Small intestine (tissue), 7 donors: Measurements from ENCODE around the gene MAP3K6. TPM values are rescaled to one million over a fixed set of nuclear protein-coding genes. Genes with fewer than 3 reads are reported as not detected.

ENCODE experiments used
- DNase-seq, 2 donors: peaks; one replicate each; pipeline versions ENCODE4 v3.0.0 to v3.0.0-alpha.2; 2013
- FAIRE-seq: peaks from 2 replicates; lab custom pipeline; 2012; peaks lifted over from hg19 to GRCh38; lab: Jason Lieb, UNC
- H3K27ac ChIP-seq, 3 donors: one replicate each; pipeline ENCODE4 v1.5.1; 2013; ENCODE audit warnings: low read length in 2 of 3, mild to moderate bottlenecking in 2 of 3, control low read depth in 1 of 3, inconsistent platforms in 1 of 3, low read depth in 1 of 3, moderate library complexity in 1 of 3
- H3K27me3 ChIP-seq, 3 donors: one replicate each; pipeline ENCODE4 v1.6.1; 2013; ENCODE audit warnings: low read length in 3 of 3, inconsistent platforms in 1 of 3; ENCODE audit not compliant: control insufficient read depth in 3 of 3, insufficient read depth in 3 of 3
- H3K36me3 ChIP-seq, 3 donors: one replicate each; pipeline ENCODE4 v1.6.1; 2013; ENCODE audit warnings: low read length in 3 of 3, inconsistent platforms in 1 of 3, low read depth in 1 of 3, mild to moderate bottlenecking in 1 of 3, moderate library complexity in 1 of 3; ENCODE audit not compliant: control insufficient read depth in 3 of 3, insufficient read depth in 2 of 3
- H3K4me1 ChIP-seq, 3 donors: one replicate each; pipeline ENCODE4 v1.6.1; 2013; ENCODE audit warnings: low read length in 2 of 3, inconsistent platforms in 1 of 3, low read depth in 1 of 3, mild to moderate bottlenecking in 1 of 3, moderate library complexity in 1 of 3; ENCODE audit not compliant: control insufficient read depth in 3 of 3, insufficient read depth in 2 of 3
- H3K4me3 ChIP-seq, 3 donors: one replicate each; pipeline ENCODE4 v1.5.1; 2013; ENCODE audit warnings: low read length in 3 of 3, control low read depth in 1 of 3, inconsistent platforms in 1 of 3, low read depth in 1 of 3, mild to moderate bottlenecking in 1 of 3, moderate library complexity in 1 of 3
- H3K9me3 ChIP-seq, 2 donors: one replicate each; pipeline ENCODE4 v1.6.1; 2013; ENCODE audit warnings: low read depth in 1 of 2, low read length in 1 of 2; ENCODE audit not compliant: control insufficient read depth in 2 of 2, insufficient read depth in 1 of 2
- WGBS, 3 donors: extraction: QIAGEN DNeasy Blood & Tissue Kit; methylation state at CpG; one replicate each; pipeline ENCODE4 v1.1.7; 2013; 5-methylcytosine and 5-hydroxymethylcytosine counted together
- polyA plus RNA-seq, 4 donors: library from polyadenylated mRNA; stranded (reverse) in 3 of 4; unstranded in 1 of 4; fragments of 200-250 nt in 3 of 4; fragments of 120-200 nt in 1 of 4; gene quantifications; one replicate each; pipeline versions ENCODE4 v1.2.1 to v1.2.3, GENCODE V29; 2013
- donor health status: healthy with polysubstance abuse.
- donor health status: control.
- donor health status: control.
- donor health status: Bipolar disorder and iron deficiency.
- donor health status: healthy.

The MAP3K6 gene
- polyA plus RNA-seq, 4 donors = 1.6 to 19.4 (median 5.2) TPM

DNA sequence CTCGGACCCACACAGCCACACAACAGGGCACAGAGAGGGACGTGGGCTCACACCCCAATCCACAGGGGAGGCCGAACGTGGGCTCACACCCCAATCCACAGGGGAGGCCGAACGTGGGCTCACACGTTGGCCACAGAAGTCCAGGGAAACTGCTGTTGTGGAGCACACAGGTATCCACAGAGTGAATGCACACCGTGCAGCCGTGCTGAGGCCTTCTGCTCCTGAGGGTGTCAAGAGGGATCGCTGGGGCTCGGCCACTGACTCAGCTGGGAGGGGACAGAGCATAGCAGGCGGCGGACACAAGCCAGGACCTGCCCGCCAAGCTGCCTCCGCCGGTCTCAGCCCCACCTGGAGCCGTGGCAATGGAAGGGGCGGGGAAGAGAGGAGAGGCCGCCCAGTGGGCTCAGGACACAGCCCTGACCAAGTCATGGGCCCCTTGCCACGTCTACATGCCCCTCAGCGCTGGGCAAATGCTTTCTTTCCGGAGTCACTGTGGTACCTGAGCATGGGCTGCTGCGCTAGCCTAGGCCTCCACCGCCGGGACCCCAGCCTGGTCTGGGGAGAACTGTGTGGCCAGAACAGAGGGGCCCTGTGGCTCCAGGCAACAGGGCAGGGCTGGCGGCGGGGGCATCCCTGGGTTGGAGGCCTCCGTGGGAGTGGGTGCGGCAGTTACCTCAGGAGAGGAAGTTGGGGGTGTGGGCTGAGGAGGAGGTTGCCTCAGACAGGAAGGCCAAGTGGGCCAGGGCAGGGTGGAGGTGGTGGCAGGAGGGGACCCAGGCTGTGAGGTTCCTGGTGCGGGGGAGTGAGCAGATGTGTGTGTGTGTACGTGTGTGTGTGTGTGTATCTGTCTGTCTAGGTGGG lies 23.8 kb downstream of the MAP3K6 start:
- H3K4me3 ChIP-seq = peak overlapping the region in 2 of 3 donors; percentile 36 to 44
- DNase-seq (peak; percentile 47 to 55), FAIRE-seq (no peak)
- H3K4me1 ChIP-seq = peaks cover 0 to 17% (median 0%) of the 10 kb centered on the region in 3 donors
- no peaks in the 10 kb centered on the region for H3K27me3 ChIP-seq
- H3K36me3 ChIP-seq = peaks cover 0 to 20% (median 0%) of the 10 kb centered on the region in 3 donors
- H3K9me3 ChIP-seq = no peaks in the 10 kb centered on the region
- H3K27ac ChIP-seq = peak overlapping the region; percentile 37 to 64 (median 44)
- WGBS, 3 donors = 46 to 64% (median 49%) methylated on average over 28 to 31 of the region's 31 CpGs

DNA sequence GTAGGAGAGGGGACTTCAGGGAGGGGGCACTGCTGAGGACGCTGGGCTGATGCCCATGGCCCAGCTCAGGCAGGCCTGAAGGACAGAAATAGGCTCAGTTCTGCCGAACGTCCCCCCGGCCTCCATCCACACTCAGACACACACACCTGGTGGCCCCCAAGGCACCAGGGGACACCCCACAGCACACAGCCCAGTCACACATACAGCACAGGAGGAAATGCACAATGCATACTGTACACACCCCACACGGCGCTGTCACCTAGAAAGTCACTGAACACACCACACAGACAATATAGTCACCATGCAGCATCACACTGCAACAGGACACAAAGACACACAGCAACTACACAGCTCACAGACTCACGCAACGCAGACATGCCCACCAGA lies 24.4 kb downstream of the MAP3K6 start:
- peaks cover 0 to 17% (median 0%) of the 10 kb centered on the region in 3 donors for H3K4me1 ChIP-seq
- no peak for FAIRE-seq
- WGBS, 3 donors = 40 to 53% (median 51%) methylated on average over 8 of the region's 8 CpGs
- H3K9me3 ChIP-seq = no peaks in the 10 kb centered on the region
- peak overlapping the region in 2 of 3 donors; percentile 9 to 79 for H3K27ac ChIP-seq
- no peaks in the 10 kb centered on the region for H3K27me3 ChIP-seq
- H3K4me3 ChIP-seq = peak overlapping the region; percentile 36 to 64 (median 44)
- peak in 1 of 2 donors; percentile 14 for DNase-seq
- peaks cover 0 to 20% (median 0%) of the 10 kb centered on the region in 3 donors for H3K36me3 ChIP-seq

DNA sequence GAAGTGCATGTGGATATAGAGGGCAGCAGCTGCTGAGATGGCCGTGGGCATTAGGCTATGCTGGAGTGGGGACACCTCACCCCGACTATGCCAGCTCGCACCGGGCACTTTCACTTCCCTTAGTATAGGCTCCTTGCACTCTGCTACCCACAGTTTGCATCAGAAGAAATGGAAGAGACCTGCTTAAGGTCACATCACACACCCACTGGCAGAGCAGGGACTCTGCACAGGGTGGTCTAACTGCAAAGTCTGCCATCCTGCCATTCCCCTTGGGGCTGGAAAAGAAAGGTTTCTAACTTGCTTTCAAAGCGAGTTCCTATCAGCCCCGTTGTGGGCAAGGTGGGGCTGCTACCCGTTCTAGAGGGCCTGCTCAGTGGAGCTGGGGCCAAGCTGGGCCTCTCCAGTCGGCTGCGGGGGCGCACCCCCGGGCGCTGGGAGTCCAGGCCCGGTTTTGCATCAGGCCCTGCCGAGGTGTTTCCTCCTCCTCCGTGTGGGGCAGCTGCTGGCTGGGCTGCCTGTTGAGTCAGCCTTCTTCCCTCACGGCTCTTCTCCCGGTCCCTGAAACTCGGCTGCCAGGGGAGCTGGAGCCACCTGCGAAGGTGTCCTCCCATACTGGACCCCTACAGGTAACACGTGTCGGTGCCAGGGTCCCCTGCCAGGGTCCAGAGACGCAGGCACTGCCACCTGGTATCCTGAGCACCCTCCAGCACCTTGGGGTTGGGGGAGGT lies 25.1 kb downstream of the MAP3K6 start, which contains the start of gene SYTL1:
Gene SYTL1 (plus strand): TSS at position 498 of the 728 bp plus-strand sequence. CDS start 3,313 bp downstream, outside the sequence.
- H3K27ac ChIP-seq = peak within 1 kb of the TSS; percentile 37 to 79 (median 44)
- no peaks in the 10 kb centered on the region for H3K27me3 ChIP-seq
- peaks cover 0 to 26% (median under 1%) of the 10 kb centered on the region in 3 donors for H3K36me3 ChIP-seq
- WGBS, 3 donors = 15 to 21% (median 17%) methylated on average over 22 of the region's 22 CpGs
- H3K4me3 ChIP-seq = peak within 1 kb of the TSS; percentile 36 to 64 (median 44)
- peaks cover 0 to 17% (median 0%) of the 10 kb centered on the region in 3 donors for H3K4me1 ChIP-seq
- no peaks in the 10 kb centered on the region for H3K9me3 ChIP-seq
- FAIRE-seq (no peak), DNase-seq (peak; percentile 63 to 77)

DNA sequence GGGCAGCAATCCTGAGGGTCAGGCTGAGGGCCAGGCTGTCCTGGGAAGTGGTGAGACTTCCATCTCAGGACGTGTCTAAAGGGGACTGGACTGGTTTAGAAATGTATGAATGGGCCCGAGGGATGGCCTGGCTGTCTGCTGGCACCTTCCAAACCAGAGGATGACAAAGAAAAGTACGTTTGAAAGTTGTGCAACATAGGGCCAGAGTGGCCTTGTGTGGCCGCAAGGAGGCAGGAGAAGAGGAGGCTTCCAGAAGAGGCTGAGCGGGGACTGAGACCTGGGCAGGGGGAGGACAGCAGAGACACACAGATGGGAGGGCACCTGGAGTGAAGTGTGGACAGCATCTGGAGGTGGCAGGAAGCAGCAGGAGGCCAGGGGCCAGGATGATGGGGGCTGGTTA lies 27.5 kb downstream of the MAP3K6 start:
- H3K27ac ChIP-seq = no peak overlapping the region
- H3K4me3 ChIP-seq = no peak overlapping the region
- FAIRE-seq = no peak
- no peaks in the 10 kb centered on the region for H3K9me3 ChIP-seq
- no peak for DNase-seq
- WGBS, 3 donors = 69 to 73% (median 70%) methylated on average over 5 of the region's 5 CpGs
- H3K36me3 ChIP-seq = peaks cover 3 to 45% (median 5%) of the 10 kb centered on the region in 3 donors
- H3K4me1 ChIP-seq = peaks cover 0 to 17% (median 0%) of the 10 kb centered on the region in 3 donors
- H3K27me3 ChIP-seq = no peaks in the 10 kb centered on the region

DNA sequence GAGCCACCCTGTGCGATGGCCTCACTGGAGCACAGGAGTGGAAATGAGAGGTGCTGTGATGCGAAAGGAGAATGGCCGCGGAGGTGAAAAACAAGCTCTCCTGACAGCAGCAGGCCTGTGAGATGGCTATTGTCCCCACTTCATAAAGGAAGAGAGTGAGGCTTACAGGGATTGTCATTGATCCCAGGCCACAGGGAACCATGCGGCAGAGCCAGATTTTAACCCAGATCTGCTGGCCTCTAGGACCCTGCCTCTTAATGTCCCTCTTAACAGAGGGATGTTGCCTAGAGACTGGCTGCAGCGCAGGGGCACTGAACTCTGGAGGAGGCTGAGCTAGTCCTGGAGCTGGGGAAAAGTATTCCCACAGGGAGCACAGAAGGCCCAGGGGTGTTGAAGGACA lies 28.0 kb downstream of the MAP3K6 start:
- no peak for FAIRE-seq
- H3K27ac ChIP-seq = no peak overlapping the region

DNA sequence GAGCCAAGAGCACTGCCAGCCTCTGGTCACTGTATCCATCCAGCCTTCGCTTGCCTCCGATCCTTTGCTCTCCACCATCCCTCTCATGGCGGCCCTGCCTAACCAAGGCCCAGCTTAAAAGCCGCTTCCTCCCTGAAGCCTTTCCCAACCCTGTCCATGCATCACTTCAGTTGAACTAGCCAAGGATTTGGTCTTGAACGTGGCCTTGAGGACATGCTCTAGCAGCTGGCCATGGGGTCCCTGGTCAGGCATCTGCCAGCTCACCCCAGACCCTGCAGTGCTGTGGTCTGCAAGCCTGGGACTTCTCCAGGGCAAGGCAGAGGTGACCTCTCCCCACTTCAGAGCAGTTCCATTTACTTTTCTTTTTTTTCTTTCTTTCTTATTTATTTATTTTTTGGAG lies 30.0 kb downstream of the MAP3K6 start:
- DNase-seq = no peak
- Histone ChIP-seq H3K9me3 (no peaks in the 10 kb centered on the region), H3K27me3 (no peaks in the 10 kb centered on the region), H3K27ac (no peak overlapping the region), H3K4me1 (peaks cover 0 to 4% (median 0%) of the 10 kb centered on the region in 3 donors), H3K36me3 (peaks cover 3 to 67% (median 8%) of the 10 kb centered on the region in 3 donors), H3K4me3 (no peak overlapping the region)
- WGBS, 3 donors = 93 to 99% (median 96%) methylated on average over 5 of the region's 5 CpGs
- no peak for FAIRE-seq

More for the DNA sequence above, 28.0 kb downstream of the MAP3K6 start:
- Histone ChIP-seq H3K4me1 (peaks cover 0 to 17% (median 0%) of the 10 kb centered on the region in 3 donors), H3K9me3 (no peaks in the 10 kb centered on the region), H3K4me3 (no peak overlapping the region), H3K36me3 (peaks cover 3 to 49% (median 8%) of the 10 kb centered on the region in 3 donors), H3K27me3 (no peaks in the 10 kb centered on the region)
- no peak for DNase-seq
- 93 to 97% (median 94%) methylated on average over 6 of the region's 6 CpGs for WGBS, 3 donors

DNA sequence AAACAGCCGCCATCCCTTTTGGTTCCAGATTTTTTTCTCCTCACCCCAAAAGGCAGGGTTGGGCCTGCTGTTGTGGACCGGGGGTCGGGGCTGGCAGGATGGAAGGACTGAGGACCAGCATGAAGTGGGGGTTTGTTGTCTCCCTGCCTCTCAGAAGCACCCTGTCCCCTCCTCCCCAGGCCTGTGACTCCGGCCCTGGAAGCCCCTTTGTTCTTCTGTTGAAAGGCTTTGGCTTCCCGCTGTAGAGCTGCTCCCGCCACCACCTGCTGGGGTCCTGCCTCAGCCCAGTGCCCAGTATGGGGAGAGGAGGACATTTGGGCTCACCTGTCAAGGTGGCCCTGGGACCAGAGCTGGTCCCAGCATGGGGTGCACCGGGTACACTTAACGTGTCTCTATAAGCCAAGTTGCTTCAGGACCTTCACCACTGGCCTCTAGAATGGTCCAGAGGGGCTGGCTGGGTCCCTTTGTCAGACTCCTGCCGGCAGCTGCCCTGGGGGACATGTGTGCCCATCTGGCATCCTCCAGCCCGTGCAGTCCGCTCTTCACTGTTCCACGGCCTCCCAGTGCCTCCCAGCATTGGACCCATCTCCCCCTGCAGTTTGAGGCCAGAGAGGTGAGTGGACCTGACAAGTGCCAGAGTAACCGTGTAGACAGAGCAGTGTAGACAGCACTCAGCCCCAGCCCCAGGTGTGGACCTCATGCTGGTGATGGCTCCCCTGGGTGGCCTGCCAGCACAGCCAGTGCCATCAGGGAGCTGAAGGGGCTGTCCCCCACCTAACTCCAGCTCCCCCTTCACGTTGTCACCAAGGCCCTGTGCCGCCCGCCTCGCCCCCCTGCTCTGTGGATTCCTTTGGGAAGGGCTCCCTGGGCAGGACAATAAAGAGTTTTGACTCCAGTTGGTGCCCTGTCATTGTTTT lies 31.0 kb downstream of the MAP3K6 start:
- Histone ChIP-seq H3K27me3 (no peaks in the 10 kb centered on the region), H3K27ac (no peak overlapping the region), H3K4me3 (no peak overlapping the region), H3K9me3 (no peaks in the 10 kb centered on the region), H3K4me1 (no peaks in the 10 kb centered on the region), H3K36me3 (peaks cover 3 to 77% (median 8%) of the 10 kb centered on the region in 3 donors)
- no peak for FAIRE-seq
- WGBS, 3 donors = 90 to 94% (median 90%) methylated on average over 17 of the region's 17 CpGs
- no peak for DNase-seq
